ENCODE measurements around the gene AZU1. TPM values are rescaled to one million over a fixed set of nuclear protein-coding genes. Genes with fewer than 3 reads are reported as not detected.
A peak's percentile ranks its signal among the peaks of the same experiment; 100 is the strongest.

The AZU1 gene
- total and polyA plus RNA-seq, 2 of the 8 experiments (the other 6 are each of a cell fraction or from before 2014, with no cell fraction given), result 0.80 to 1.3 TPM

DNA sequence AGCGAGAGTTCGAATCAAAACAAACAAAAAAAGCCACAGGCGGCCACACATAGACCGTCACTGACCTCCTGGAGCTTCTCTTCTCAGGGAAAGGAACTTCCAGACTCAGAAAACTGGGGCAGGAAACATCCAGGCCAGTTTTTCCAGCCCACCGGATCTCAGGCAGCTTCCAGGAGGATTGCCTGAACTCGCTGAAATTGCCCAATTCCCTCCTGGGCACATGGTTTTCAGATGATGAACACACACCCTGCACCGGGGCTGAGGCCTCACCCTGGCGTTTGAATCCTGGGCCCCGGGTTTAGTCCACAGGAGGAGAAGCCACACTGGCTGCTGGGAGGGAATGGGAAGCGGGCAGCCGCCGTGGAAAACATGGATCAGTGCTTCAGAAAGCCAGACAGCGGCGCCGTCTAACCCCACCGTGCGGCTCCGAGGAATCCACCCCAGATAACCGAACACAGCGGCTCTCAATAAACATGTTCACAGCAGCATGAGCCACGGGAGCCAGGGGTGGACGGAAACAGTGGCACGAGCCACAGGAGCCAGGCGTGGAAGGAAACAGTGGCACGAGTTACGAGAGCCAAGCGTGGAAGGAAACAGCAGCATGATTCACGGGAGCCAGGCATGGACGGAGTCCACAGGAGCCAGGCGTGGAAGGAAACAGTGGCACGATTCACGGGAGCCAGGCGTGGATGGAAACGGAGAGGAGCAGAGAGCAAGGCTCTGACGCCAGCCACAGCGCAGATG is 48.6 kb upstream of the AZU1 start:
- no peak overlapping the region for H3K9ac ChIP-seq (replicated peaks in 1 of 4; ENCODE audit: extremely low read depth in 1 of 4, low read depth in 3 of 4, low read length in 3 of 4)
- no peak overlapping the region for H3K4me3 ChIP-seq (ENCODE audit: extremely low read depth in 1 of 4, insufficient read depth in 2 of 4, low read depth in 3 of 4, low read length in 4 of 4)
- H3K18ac ChIP-seq (ENCODE audit: extremely low read depth, low read length), result peak overlapping the region; percentile 0; the same call in 1 of the 2 replicates
- FAIRE-seq (no peak), DNase-seq (ENCODE audit: low read depth in 1 of 2, low spot score in 2 of 2) (no peak)
- CTCF ChIA-PET (ENCODE audit: partially characterized antibody), result no interaction called here
- no peaks in the 10 kb centered on the region for H3K27me3 ChIP-seq (replicated peaks in 1 of 4; ENCODE audit: control insufficient read depth in 3 of 4, extremely low read depth in 1 of 4, insufficient read depth in 3 of 4, low read length in 3 of 4)
- H4K5ac ChIP-seq (ENCODE audit: insufficient read length, low read depth, low read length), result no peak overlapping the region
- no peaks in the 10 kb centered on the region; a peak in 2 of 4 replicates for H3K79me2 ChIP-seq (ENCODE audit: control insufficient read depth in 1 of 2, insufficient read depth in 2 of 2, low read length in 2 of 2)
- H3K56ac ChIP-seq (replicated peaks; ENCODE audit: insufficient read length, low read depth, low read length), result no peak overlapping the region
- H3K27ac ChIP-seq (ENCODE audit: low read depth, low read length), result no peak overlapping the region
- POLR2A ChIA-PET (ENCODE audit: partially characterized antibody), result interaction anchor here (1.0 to 9.0 kb wide), 9 partner anchors 9 to 68 kb away, joined by 3 to 61 read pairs (median 5); no protein-coding TSS in a partner anchor
- no peaks in the 10 kb centered on the region for H3K23me2 ChIP-seq (ENCODE audit: low read depth, low read length)
- H2BK15ac ChIP-seq (ENCODE audit: low read length), result peak overlapping the region; percentile 95
- H2BK120ac ChIP-seq (replicated peaks; ENCODE audit: low read depth, low read length), result no peak overlapping the region
- no peaks in the 10 kb centered on the region for H3K9me3 ChIP-seq (ENCODE audit: insufficient read depth in 2 of 2, low read depth in 1 of 2, low read length in 1 of 2)
- H3K36me3 ChIP-seq (ENCODE audit: control insufficient read depth in 2 of 4, insufficient read depth in 4 of 4, low read length in 3 of 4), result no peaks in the 10 kb centered on the region
- no peak overlapping the region for H3K23ac ChIP-seq (ENCODE audit: insufficient read length)
- H4K8ac ChIP-seq (ENCODE audit: extremely low read depth, insufficient read depth, low read length), result no peak overlapping the region
- WGBS, 2 experiments (ENCODE audit: extremely low coverage in 1 of 2, insufficient coverage in 1 of 2, insufficient read length in 1 of 2, insufficient replicate concordance in 2 of 2, low coverage in 1 of 2, low lambda C conversion rate in 2 of 2, missing lambda C conversion rate in 1 of 2), result 80% methylated on average over 32 of the region's 36 CpGs; no CpG with 5 or more reads in 1 of the 2 experiments
- 0 out of 2 replicates have a peak overlapping the region, but pooled peaks have one; percentile 23 for H2BK20ac ChIP-seq (ENCODE audit: low read length)
- H2AK5ac ChIP-seq (ENCODE audit: low read depth, low read length), result peak overlapping the region; percentile 98
- no peaks in the 10 kb centered on the region; the same call in 1 of the 2 replicates for H3K79me1 ChIP-seq (ENCODE audit: low read depth, low read length)
- peak overlapping the region; percentile 78 for H3K4ac ChIP-seq (replicated peaks; ENCODE audit: insufficient read length, low read depth, low read length)
- no peak overlapping the region for H2BK5ac ChIP-seq (ENCODE audit: low read depth, low read length)
- H3K14ac ChIP-seq (ENCODE audit: insufficient read length), result no peak overlapping the region
- H4K91ac ChIP-seq (replicated peaks; ENCODE audit: insufficient read length, low read length), result peak overlapping the region; percentile 91
- H2BK12ac ChIP-seq (ENCODE audit: low read depth, low read length), result peak overlapping the region; percentile 99; the same call in 1 of the 2 replicates
- no peaks in the 10 kb centered on the region for H4K20me1 ChIP-seq (replicated peaks in 1 of 2; ENCODE audit: control insufficient read depth in 1 of 2, insufficient read depth in 2 of 2, low read length in 2 of 2)
- H3K4me1 ChIP-seq (replicated peaks in 1 of 4; ENCODE audit: control insufficient read depth in 3 of 4, insufficient read depth in 4 of 4, low read length in 3 of 4), result peaks cover 7 to 15% (median 11%) of the 10 kb centered on the region in 4 experiments
- H2AFZ ChIP-seq (ENCODE audit: low read length), result no peak overlapping the region
- no peak overlapping the region for H3K4me2 ChIP-seq (ENCODE audit: insufficient read depth in 1 of 2, low read depth in 2 of 2, low read length in 2 of 2)
- TF ChIP-seq CEBPB (IDR thresholded peaks at IDR 0.05; ENCODE audit: low read depth, low read length) (peak; percentile 72), EGR1 (IDR thresholded peaks at IDR 0.05; ENCODE audit: borderline replicate concordance, low read depth, low read length) (peak; percentile 96), RNF2 (IDR thresholded peaks at IDR 0.05; ENCODE audit: borderline replicate concordance, low read depth, low read length, missing control alignments, poor library complexity, severe bottlenecking) (no peak), RFX5 (IDR thresholded peaks at IDR 0.05; ENCODE audit: borderline replicate concordance, low read depth, low read length) (no peak), SP1 (IDR thresholded peaks at IDR 0.05; ENCODE audit: low read depth, low read length) (peak; percentile 68; the same call in 1 of the 2 replicates), BRCA1 (IDR thresholded peaks at IDR 0.05; ENCODE audit: low read depth, low read length) (no peak), GTF2F1 (IDR thresholded peaks at IDR 0.05; ENCODE audit: borderline replicate concordance, low read depth, low read length) (no peak), JUN (IDR thresholded peaks at IDR 0.05; ENCODE audit: low read depth, low read length) (no peak), SIX5 (IDR thresholded peaks at IDR 0.05; ENCODE audit: low read depth, low read length) (no peak), TCF12 (IDR thresholded peaks at IDR 0.05; ENCODE audit: low read depth, low read length) (no peak), EZH2 (IDR thresholded peaks at IDR 0.05; ENCODE audit: low read depth, low read length, severe bottlenecking) (no peak), KDM1A (IDR thresholded peaks at IDR 0.05; ENCODE audit: borderline replicate concordance, low read length) (peak; percentile 46; the same call in 1 of the 2 replicates), MAFK (IDR thresholded peaks at IDR 0.05; ENCODE audit: low read depth, low read length) (no peak)
